GM23338 (cell line): ENCODE measurements around the gene SORCS3. TPM values are rescaled to one million over a fixed set of nuclear protein-coding genes. Genes with fewer than 3 reads are reported as not detected.

Experiments used
- ATAC-seq: fragments of 200-7000 bp; cut with Tn5 transposase; 3 replicates; pipeline ENCODE4 v1.9.1; 2020
- DNase-seq: peaks from one replicate; pipeline ENCODE4 v3.0.0-alpha.2; 2015; ENCODE audit warnings: low spot score
- H2AFZ ChIP-seq: fragments of 200-600 bp; sonication (generic); 2 replicates; pipeline ENCODE4 v1.8.0; 2016; ENCODE audit warnings: antibody characterized with exemption, mild to moderate bottlenecking, moderate library complexity
- H3F3A ChIP-seq: fragments of 200-600 bp; sonication (generic); replicated peaks from 2 replicates; pipeline ENCODE4 v1.8.0; 2017; ENCODE audit warnings: antibody characterized with exemption, mixed run types, low read depth
- H3K27ac ChIP-seq: fragments of 200-600 bp; sonication (generic); 2 replicates; pipeline ENCODE4 v1.6.1; 2016; ENCODE audit warnings: low read depth
- H3K27me3 ChIP-seq: fragments of 200-600 bp; sonication (generic); 2 replicates; pipeline ENCODE4 v1.8.0; 2016; ENCODE audit warnings: mild to moderate bottlenecking, mixed run types, moderate library complexity; ENCODE audit not compliant: insufficient read depth
- H3K36me3 ChIP-seq: fragments of 200-600 bp; sonication (generic); 2 replicates; pipeline ENCODE4 v1.8.0; 2016; ENCODE audit warnings: mild to moderate bottlenecking; ENCODE audit not compliant: insufficient read depth
- H3K4me1 ChIP-seq: fragments of 200-600 bp; sonication (generic); 2 replicates; pipeline ENCODE4 v1.8.0; 2016; ENCODE audit warnings: mild to moderate bottlenecking, moderate library complexity; ENCODE audit not compliant: insufficient read depth
- H3K4me2 ChIP-seq: fragments of 200-600 bp; sonication (generic); 2 replicates; pipeline ENCODE4 v1.7.1; 2017; ENCODE audit warnings: mixed run types
- H3K4me3 ChIP-seq: fragments of 200-600 bp; sonication (generic); 2 replicates; pipeline ENCODE4 v1.6.1; 2016; ENCODE audit warnings: mixed run types
- H3K79me2 ChIP-seq: fragments of 200-600 bp; sonication (generic); replicated peaks from 2 replicates; pipeline ENCODE4 v1.8.0; 2017; ENCODE audit warnings: mild to moderate bottlenecking; ENCODE audit not compliant: insufficient read depth
- H3K9me2 ChIP-seq: fragments of 200-600 bp; sonication (generic); 2 replicates; pipeline ENCODE4 v1.8.0; 2017; ENCODE audit not compliant: insufficient read depth
- H4K20me1 ChIP-seq: fragments of 200-600 bp; sonication (generic); replicated peaks from 2 replicates; pipeline ENCODE4 v1.8.0; 2017; ENCODE audit warnings: mild to moderate bottlenecking; ENCODE audit not compliant: insufficient read depth
- H3K27ac Mint-ChIP-seq: 2 replicates; pipeline ENCODE4 v1.8.0; 2020; ENCODE audit warnings: inconsistent platforms, mild to moderate bottlenecking, moderate library complexity, mixed read lengths
- H3K27me3 Mint-ChIP-seq: 3 replicates; pipeline ENCODE4 v1.8.0; 2022; ENCODE audit warnings: low read depth, mild to moderate bottlenecking, moderate library complexity, mixed read lengths, inconsistent platforms; ENCODE audit not compliant: insufficient read depth, poor library complexity
- H3K36me3 Mint-ChIP-seq: 3 replicates; pipeline ENCODE4 v1.8.0; 2021; ENCODE audit warnings: low read depth, mild to moderate bottlenecking, inconsistent platforms, moderate library complexity, mixed read lengths
- H3K4me1 Mint-ChIP-seq: 3 replicates; pipeline ENCODE4 v1.8.0; 2020; ENCODE audit warnings: mild to moderate bottlenecking, inconsistent platforms, mixed read lengths
- H3K4me3 Mint-ChIP-seq: 3 replicates; pipeline ENCODE4 v1.8.0; 2021; ENCODE audit warnings: moderate library complexity, mild to moderate bottlenecking, inconsistent platforms, mixed read lengths
- H3K9me3 Mint-ChIP-seq: 3 replicates; pipeline ENCODE4 v1.8.0; 2020; ENCODE audit warnings: moderate library complexity, mild to moderate bottlenecking, inconsistent platforms, mixed read lengths
- CREB1 ChIP-seq: fragments of 250-450 bp; sonication (Bioruptor Pico); IDR thresholded peaks from 2 replicates; pipeline ENCODE4 v1.5.0; 2020; ENCODE audit warnings: low read depth, mild to moderate bottlenecking, moderate library complexity
- CTCF ChIP-seq, 2 experiments: fragments of 200-600 bp in 1 of 2; sonication (generic) in 1 of 2; conservative IDR thresholded peaks; 2 replicates each; pipeline versions ENCODE4 v1.5.1 to v1.6.1; 2016 to 2017; ENCODE audit warnings: antibody characterized with exemption in 2 of 2, low read depth in 2 of 2, mild to moderate bottlenecking in 2 of 2, moderate library complexity in 1 of 2
- ETS1 ChIP-seq: IDR thresholded peaks from 2 replicates; pipeline ENCODE4 v1.6.1; 2016; ENCODE audit warnings: antibody characterized with exemption
- EZH2 ChIP-seq: fragments of 200-600 bp; sonication (generic); IDR thresholded peaks from one replicate; pipeline ENCODE4 v1.8.0; 2017; ENCODE audit warnings: antibody characterized with exemption, mild to moderate bottlenecking, low read depth; ENCODE audit not compliant: unreplicated experiment
- EZH2phosphoT487 ChIP-seq: fragments of 200-600 bp; sonication (generic); IDR thresholded peaks from one replicate; pipeline ENCODE4 v1.8.1; 2018; ENCODE audit warnings: antibody characterized with exemption; ENCODE audit not compliant: unreplicated experiment
- JUNB ChIP-seq: IDR thresholded peaks from one replicate; pipeline ENCODE4 v1.6.1; 2016; ENCODE audit warnings: antibody characterized with exemption; ENCODE audit not compliant: unreplicated experiment
- NANOG ChIP-seq: IDR thresholded peaks from 2 replicates; pipeline ENCODE4 v1.6.1; 2016; ENCODE audit warnings: antibody characterized with exemption, borderline replicate concordance
- POLR2AphosphoS5 ChIP-seq: IDR thresholded peaks from 2 replicates; pipeline ENCODE4 v1.6.1; 2016; ENCODE audit warnings: antibody characterized with exemption, low read depth
- REST ChIP-seq: IDR thresholded peaks from one replicate; pipeline ENCODE4 v1.6.1; 2018; ENCODE audit warnings: antibody characterized with exemption; ENCODE audit not compliant: unreplicated experiment
- STAT1 ChIP-seq: IDR thresholded peaks from one replicate; pipeline ENCODE4 v1.6.1; 2016; ENCODE audit warnings: antibody characterized with exemption; ENCODE audit not compliant: unreplicated experiment
- ZNF114 ChIP-seq: fragments of 250-450 bp; sonication (Bioruptor Pico); IDR thresholded peaks from 2 replicates; pipeline ENCODE4 v1.5.0; 2020; ENCODE audit warnings: mild to moderate bottlenecking, moderate library complexity
- ZNF331 ChIP-seq: fragments of 250-450 bp; sonication (Bioruptor Pico); IDR thresholded peaks from 2 replicates; pipeline ENCODE4 v1.5.0; 2020; ENCODE audit warnings: low read depth, mild to moderate bottlenecking, moderate library complexity
- ZNF462 ChIP-seq: fragments of 250-450 bp; sonication (Bioruptor Pico); IDR thresholded peaks from 2 replicates; pipeline ENCODE4 v1.5.0; 2020; ENCODE audit warnings: mild to moderate bottlenecking, moderate library complexity
- polyA plus RNA-seq: library from polyadenylated mRNA; unstranded; fragments of >200 nt; fragmentation: Nextera tagmentation; extraction: Ambion mirVana; gene quantifications from 2 replicates; pipeline ENCODE4 v1.2.1, GENCODE V29; 2016
- total RNA-seq: library from RNA; depleted of rRNA; stranded (reverse); fragments of >200 nt; shearing (Covaris generic); gene quantifications from 2 replicates; pipeline ENCODE4 v1.2.3, GENCODE V29; 2014

SORCS3 gene
- total and polyA plus RNA-seq, 2 experiments from 2014 or later = 0.37 to 1.4 TPM

GRCh38 chr10:105185161-105185560, 544.1 kb downstream of the SORCS3 start:
- DNase-seq (no peak), ATAC-seq (no peak)
- H3K4me3 ChIP-seq = no peak overlapping the region
- Mint-ChIP-seq H3K36me3 (no peaks in the 10 kb centered on the region), H3K9me3 (no peaks in the 10 kb centered on the region), H3K27me3 (peaks cover 2% of the 10 kb centered on the region), H3K4me1 (peaks cover 10% of the 10 kb centered on the region; the same call in 2 of the 3 replicates), H3K4me3 (no peak overlapping the region), H3K27ac (no peak overlapping the region)
- no peaks in the 10 kb centered on the region for H3K36me3 ChIP-seq
- H3F3A ChIP-seq = no peaks in the 10 kb centered on the region
- no peaks in the 10 kb centered on the region for H3K4me1 ChIP-seq
- H4K20me1 ChIP-seq = no peaks in the 10 kb centered on the region
- H3K27ac ChIP-seq = no peak overlapping the region
- H3K27me3 ChIP-seq = no peaks in the 10 kb centered on the region
- no peaks in the 10 kb centered on the region for H3K79me2 ChIP-seq
- TF ChIP-seq REST = no peak
- TF ChIP-seq STAT1 = no peak
- no peak for TF ChIP-seq JUNB
- no peak for TF ChIP-seq ZNF462
- TF ChIP-seq ZNF331 (CRISPR knock-in tag) = no peak
- no peak for TF ChIP-seq ETS1
- TF ChIP-seq ZNF114 (CRISPR knock-in tag) = no peak
- TF ChIP-seq CTCF (conservative IDR thresholded peaks at IDR 0.05; ENCODE audit: low read depth in 2 of 2) = no peak
- TF ChIP-seq CREB1 (CRISPR knock-in tag) = no peak
- TF ChIP-seq NANOG = no peak
- no peak for TF ChIP-seq POLR2AphosphoS5
- TF ChIP-seq EZH2phosphoT487 = no peak
- no peak for TF ChIP-seq EZH2
- H3K9me2 ChIP-seq = no peaks in the 10 kb centered on the region
- no peak overlapping the region for H3K4me2 ChIP-seq
- no peak overlapping the region for H2AFZ ChIP-seq
